GM19395 (cell line): Measurements from ENCODE around the gene TRAPPC3.

ENCODE experiments used
- ATAC-seq: cut with Tn5 transposase; IDR thresholded peaks from one replicate; pipeline ENCODE4 v1.9.1; 2021; ENCODE audit warnings: mild to moderate bottlenecking, moderate library complexity; ENCODE audit not compliant: unreplicated experiment

Gene TRAPPC3

GRCh38 chr1:36154335-36154734, 5.0 kb upstream of the TRAPPC3 start:
- no peak for ATAC-seq

GRCh38 chr1:36153476-36153875, 4.2 kb upstream of the TRAPPC3 start:
- no peak for ATAC-seq

GRCh38 chr1:36151845-36152203, 2.5 kb upstream of the TRAPPC3 start:
- ATAC-seq: no peak

GRCh38 chr1:36151134-36151844, 2.0 kb upstream of the TRAPPC3 start:
- ATAC-seq: no peak

GRCh38 chr1:36150296-36151133, 1.2 kb upstream of the TRAPPC3 start:
- peak; percentile 44 for ATAC-seq

DNA sequence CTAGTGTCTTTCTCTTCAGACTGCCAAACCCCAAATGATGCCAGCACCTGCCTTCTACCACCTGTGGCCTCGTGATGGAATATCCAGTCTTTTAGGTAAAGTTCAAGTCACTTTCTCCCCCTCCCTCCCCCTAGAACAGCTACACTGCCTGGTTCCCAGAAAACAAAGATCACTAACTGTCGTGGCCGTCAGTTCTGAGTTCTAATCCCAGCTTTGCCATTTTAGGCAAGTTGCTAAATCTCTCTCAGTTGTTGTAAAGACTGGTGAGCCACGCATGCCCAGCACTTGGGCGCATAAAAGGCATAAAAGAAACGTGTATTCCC, 648 bp upstream of the TRAPPC3 start:
- no peak for ATAC-seq

DNA sequence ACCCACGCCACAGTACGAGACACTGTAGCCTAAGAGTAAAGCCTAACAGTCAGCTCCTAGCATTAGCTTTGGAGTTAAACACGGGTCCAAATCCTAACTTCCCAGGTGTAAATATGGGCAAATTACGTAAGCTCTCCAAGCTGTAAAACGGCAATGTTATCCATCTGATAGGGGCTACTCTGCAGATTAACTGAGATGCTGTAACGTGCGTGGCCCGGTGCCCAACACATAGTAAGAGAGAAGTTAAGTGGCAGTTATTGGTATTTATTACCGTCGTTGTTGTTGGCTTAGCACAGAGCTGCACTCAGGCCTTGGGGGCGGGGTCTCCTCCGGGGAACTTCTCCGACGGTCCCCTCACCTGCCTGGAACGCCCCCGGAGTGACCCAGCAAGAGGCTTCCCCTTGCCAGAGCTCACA, 457 bp downstream of the TRAPPC3 start:
- peak; percentile 2 for ATAC-seq

DNA sequence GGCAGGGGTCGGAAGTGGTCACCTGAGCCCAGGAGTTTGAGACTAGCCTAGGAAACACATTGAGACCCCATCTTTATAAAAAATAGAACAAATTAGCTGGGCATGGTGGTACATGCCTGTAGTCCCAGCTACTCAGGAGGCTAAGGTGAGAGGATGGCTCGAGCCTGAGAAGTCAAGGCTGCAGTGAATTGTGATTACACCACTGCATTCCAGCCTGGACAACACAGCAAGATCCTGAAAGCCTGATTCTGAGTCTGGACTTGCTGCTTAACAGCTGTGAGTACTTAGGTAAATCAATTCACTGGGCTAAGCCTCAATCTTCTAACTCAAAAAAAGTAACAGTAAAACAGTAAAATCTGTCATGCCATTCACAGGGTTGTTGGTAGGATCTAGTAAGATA, 4.9 kb downstream of the TRAPPC3 start:
- no peak for ATAC-seq

- no peak for ATAC-seq
Measured at GRCh38 chr1:36143424-36143823, 5.9 kb downstream of the TRAPPC3 start.

DNA sequence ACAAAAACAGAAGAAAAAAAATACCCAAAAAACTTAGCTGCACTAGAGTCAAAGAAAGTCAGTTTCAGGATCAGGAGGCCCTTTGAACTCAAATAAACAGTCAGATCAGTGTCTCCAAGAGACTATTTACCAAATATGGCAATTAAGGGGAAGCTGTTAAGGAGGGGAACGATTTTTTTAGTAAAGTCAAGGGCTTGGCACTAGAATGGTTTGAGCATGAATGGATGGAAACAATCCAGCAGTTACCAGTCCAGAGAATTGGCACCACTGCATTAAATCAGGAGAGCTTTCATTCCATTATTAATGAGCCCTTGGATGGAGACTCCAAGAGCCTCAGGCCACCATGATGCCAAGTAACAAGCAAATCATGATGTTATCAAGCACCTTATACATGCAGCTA, 7.2 kb downstream of the TRAPPC3 start:
- ATAC-seq: no peak

- ATAC-seq: no peak
Measured at GRCh38 chr1:36139521-36139920, 9.8 kb downstream of the TRAPPC3 start.

DNA sequence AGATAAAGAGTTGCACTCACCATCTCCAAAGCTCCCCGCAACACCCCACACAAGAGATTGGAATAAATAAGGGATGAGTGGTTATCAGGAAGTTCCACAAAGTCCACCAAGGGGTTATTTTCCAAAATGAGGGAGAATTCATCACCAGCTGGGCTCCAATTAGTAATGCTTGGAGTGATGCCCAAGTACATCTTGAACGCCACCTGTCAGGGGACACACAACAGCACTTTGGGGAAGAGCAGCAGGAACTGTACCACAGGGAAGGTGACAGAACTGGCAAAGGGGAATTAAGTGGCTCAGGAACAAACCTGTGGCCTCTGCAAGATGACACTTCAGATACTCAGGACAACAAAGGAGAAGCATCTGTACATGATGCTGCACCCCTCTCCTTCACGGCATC, 11.5 kb downstream of the TRAPPC3 start:
- ATAC-seq: no peak

- no peak for ATAC-seq
Measured at GRCh38 chr1:36137226-36137625, 12.1 kb downstream of the TRAPPC3 start.

DNA sequence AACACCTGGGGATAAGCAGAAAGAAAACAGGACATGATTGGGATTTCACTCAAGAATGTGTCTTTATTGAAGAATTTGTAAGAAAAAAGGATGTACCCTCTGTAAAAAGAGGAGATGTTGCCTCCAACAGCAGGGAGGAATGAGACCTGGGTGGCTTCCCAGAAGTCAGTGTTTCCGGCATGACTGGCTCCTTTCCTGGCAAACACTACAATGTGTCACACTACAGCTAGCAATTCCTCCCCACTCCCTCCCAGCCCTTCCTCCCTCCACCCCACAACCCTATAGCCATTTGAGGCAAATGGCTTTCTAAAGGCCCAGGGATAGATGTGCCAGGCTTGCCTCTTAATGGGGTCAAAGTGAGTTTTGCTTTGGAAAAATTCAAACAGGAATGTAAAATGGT, 12.8 kb downstream of the TRAPPC3 start:
- ATAC-seq: no peak

DNA sequence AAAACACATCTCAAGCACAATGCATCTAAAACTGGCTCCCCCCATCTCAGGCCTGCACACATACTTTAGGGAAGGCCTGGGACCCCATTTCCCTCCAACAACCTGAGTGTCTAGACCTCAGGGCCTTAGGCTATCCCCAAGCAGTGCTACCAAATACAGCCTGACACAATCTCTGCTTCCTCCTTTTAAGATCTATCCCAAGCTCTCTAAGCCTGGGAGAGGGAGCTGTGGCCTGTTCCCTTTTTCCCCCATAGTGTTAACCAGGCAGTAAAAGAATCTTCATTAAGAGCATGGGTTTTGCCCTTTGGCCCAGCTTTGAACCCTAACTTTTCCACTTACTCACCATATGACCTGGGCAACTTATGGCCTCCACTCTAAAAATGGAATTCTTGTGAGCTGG, 13.5 kb downstream of the TRAPPC3 start:
- no peak for ATAC-seq

- no peak for ATAC-seq
Measured at GRCh38 chr1:36135330-36135667, 14.0 kb downstream of the TRAPPC3 start.

DNA sequence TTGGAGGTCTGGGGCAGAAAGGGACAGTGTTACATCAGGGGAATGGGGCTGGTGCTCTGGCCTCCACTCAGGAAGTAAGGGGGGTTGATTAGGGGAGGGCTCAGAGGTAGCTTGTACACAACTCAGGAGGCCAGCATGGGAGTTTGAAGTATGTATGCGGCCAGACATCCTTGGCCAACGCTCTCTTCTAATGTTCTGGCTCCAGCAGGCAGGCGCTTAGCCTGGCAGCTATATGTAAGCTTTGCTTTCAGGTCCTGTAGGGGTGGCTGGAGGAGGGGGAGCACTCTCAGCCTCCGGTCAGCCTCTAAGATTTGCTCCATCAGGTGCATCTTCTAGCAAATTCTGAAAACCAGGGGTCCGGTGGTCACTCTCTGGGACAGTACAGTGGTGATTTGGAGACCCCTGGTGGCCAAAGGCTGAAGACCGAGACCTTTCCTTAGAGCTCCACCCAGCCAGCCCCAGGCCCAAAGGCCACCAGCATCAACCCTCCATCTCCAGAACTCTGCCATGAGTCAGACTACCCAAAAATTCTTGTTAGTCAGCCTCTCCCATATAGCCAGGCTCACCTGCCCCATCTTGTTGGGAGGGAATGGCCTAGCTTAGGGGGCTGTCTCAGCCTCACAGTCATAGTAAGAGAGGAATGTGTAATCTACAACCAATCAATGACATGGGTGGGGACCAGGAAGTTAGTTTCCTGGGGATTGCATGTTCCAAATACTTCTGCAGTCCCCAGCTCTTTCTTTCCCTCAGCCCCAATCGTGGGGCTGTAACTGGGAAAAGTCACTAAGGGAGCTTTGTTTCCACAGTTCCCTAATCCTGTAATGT, 14.6 kb downstream of the TRAPPC3 start:
- ATAC-seq: no peak

DNA sequence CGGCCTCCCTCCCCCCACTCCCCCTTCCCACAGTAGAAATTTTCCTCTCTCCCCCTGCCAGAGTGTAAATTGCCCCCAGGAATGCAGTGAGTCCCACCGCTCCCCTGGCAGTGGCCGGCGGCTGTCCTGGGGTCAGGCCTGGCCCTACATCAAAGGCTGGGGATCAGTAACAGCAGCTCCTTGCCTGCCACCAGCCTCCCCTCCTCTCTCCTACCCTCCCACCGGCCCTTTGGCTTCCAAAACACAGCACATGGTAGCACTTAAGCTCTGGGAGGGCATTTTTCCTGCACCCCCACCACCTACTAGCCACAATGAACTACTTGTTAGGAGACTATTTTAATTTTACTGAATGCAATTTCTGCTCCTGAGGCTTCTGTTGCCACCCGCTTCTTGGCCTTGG, 15.3 kb downstream of the TRAPPC3 start:
- no peak for ATAC-seq

- ATAC-seq: no peak
Measured at GRCh38 chr1:36133484-36133883, 15.8 kb downstream of the TRAPPC3 start.

DNA sequence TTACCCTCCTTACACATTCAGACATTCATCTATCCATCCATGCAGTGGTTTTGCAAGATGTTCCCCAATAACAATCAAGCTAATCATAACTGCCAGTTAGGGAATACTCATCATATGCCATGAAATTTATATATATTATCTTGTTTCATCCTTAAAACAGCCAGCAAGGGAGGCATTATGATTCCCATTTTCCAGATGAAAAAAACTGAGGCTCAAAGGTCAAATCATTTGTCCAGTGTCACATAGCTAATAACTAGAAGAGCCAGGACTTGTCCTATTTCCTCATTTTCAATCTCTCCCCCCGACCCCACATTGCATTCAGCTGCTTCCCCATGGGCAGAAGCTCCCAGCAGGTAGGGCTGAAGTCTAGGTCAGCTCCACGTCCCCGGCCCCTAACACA, 17.3 kb downstream of the TRAPPC3 start:
- ATAC-seq: no peak

DNA sequence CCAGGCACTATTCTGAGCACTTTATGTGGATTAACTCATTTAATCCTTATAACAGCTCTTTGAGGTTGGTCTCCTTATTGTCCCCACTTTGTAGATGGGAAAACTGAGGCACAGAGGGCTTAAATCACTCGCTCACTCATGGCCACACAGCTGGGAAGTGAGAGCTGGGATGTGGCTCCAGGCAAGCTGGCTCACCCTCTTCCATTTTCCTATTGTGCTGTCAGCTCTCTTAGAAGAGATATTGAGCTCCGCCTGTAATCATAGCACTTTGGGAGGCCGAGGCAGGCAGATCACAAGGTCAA, 20.4 kb downstream of the TRAPPC3 start:
- ATAC-seq: no peak
